Measurements from ENCODE around the gene TAOK3. TPM values are rescaled to one million over a fixed set of nuclear protein-coding genes. Genes with fewer than 3 reads are reported as not detected.

The TAOK3 gene
- total RNA-seq, 2 donors from 2014 or later = 52.2 to 52.5 TPM

DNA sequence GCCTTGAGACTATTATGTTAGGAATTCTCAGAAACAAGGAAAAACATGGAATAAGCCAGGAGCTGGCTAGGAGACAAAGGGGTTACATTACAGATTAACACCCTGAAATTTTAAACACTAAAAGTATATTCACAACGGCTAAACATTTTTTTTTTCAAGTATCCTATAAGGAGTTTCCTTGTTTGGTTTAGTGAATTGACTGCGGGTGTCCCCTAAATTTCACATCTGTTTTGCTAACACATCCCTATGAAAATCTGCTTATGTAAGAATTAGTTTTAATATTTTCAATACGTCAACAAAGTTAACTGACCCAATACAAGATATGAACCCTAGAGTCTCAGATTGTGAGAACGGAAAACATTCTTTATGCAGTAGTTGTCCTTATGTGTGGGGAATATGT lies 19.0 kb downstream of the TAOK3 start:
- 80% methylated on average over 4 of the region's 4 CpGs for WGBS
- Histone ChIP-seq H3K27me3 (replicated peaks; ENCODE audit: insufficient read depth) (no peaks in the 10 kb centered on the region), H3K4me3 (no peak overlapping the region), H3K4me1 (replicated peaks) (peaks cover 7% of the 10 kb centered on the region), H3K27ac (no peak overlapping the region), H3K36me3 (no peaks in the 10 kb centered on the region), H3K9me3 (no peaks in the 10 kb centered on the region)
- TF ChIP-seq, protein P1, sequence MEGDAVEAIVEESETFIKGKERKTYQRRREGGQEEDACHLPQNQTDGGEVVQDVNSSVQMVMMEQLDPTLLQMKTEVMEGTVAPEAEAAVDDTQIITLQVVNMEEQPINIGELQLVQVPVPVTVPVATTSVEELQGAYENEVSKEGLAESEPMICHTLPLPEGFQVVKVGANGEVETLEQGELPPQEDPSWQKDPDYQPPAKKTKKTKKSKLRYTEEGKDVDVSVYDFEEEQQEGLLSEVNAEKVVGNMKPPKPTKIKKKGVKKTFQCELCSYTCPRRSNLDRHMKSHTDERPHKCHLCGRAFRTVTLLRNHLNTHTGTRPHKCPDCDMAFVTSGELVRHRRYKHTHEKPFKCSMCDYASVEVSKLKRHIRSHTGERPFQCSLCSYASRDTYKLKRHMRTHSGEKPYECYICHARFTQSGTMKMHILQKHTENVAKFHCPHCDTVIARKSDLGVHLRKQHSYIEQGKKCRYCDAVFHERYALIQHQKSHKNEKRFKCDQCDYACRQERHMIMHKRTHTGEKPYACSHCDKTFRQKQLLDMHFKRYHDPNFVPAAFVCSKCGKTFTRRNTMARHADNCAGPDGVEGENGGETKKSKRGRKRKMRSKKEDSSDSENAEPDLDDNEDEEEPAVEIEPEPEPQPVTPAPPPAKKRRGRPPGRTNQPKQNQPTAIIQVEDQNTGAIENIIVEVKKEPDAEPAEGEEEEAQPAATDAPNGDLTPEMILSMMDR (IDR thresholded peaks at IDR 0.05) = no peak
- TF ChIP-seq POLR2A (IDR thresholded peaks at IDR 0.05) = no peak
- TF ChIP-seq POLR2AphosphoS5 (IDR thresholded peaks at IDR 0.05) = no peak
- DNase-seq (ENCODE audit: low spot score) = no peak
- intact Hi-C loops (cut with DNase I) = no loop called here

DNA sequence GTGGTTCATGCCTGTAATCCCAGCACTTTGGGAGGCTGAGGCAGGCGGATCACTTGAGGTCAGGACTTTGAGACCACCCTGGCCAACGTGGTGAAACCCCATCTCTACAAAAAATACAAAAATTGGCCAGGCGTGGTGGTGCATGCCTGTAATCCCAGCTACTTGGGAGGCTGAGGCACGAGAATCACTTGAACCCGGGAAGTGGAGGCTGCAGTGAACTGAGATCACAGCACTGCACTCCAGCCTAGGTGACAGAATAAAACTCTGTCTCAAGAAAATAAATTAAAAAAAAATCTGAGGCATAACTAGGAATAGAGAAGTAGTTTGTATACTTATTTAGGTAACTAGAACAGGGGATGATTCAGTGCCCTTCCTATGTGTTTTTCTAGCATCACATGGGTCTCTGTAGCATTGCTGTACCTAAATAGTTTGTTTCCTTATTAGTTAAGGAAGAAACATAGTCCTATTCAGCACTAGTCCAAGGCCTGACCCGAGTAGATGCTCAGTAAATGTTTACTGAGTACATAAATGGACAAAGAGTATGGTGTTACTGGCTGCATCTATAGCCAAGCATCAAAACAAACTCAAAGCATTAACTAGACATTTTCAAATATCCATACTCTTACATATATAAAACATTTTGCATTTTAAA lies 21.7 kb downstream of the TAOK3 start:
- WGBS = 84% methylated on average over 6 of the region's 6 CpGs
- intact Hi-C loops (cut with DNase I) = no loop called here

DNA sequence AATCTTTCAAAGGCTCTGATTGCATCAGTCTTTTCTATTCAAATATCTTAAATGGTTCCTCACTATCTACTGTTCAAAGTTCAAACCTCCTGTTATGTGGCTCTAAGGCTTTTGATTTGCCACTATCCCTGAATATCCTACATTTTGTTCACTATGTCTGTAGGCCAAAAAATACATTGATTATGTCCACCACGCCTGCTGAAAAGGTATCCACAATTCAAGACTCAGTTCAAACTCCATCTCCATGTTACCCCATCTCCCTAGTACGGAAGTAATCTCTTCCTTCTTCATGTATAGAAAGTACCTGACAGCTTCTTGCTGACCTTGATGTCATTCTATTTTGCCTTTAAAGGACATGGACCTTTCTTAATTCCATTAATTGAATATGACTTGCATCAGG lies 24.8 kb downstream of the TAOK3 start:
- TF ChIP-seq, protein P1 (IDR thresholded peaks at IDR 0.05) = no peak
- TF ChIP-seq POLR2A (IDR thresholded peaks at IDR 0.05) (no peak), POLR2AphosphoS5 (IDR thresholded peaks at IDR 0.05) (no peak)
- H3K36me3 ChIP-seq = no peaks in the 10 kb centered on the region
- H3K27ac ChIP-seq = no peak overlapping the region
- H3K4me1 ChIP-seq (replicated peaks) = no peaks in the 10 kb centered on the region
- 94% methylated on average over 2 of the region's 2 CpGs for WGBS
- intact Hi-C loops (cut with DNase I) = no loop called here
- H3K4me3 ChIP-seq = no peak overlapping the region
- H3K27me3 ChIP-seq (replicated peaks; ENCODE audit: insufficient read depth) = no peaks in the 10 kb centered on the region
- no peak for DNase-seq (ENCODE audit: low spot score)
- H3K9me3 ChIP-seq = no peaks in the 10 kb centered on the region

More for the DNA sequence above, 21.7 kb downstream of the TAOK3 start:
- TF ChIP-seq, protein P1 (IDR thresholded peaks at IDR 0.05) = no peak
- TF ChIP-seq POLR2AphosphoS5 (IDR thresholded peaks at IDR 0.05) (no peak), POLR2A (IDR thresholded peaks at IDR 0.05) (no peak)
- no peaks in the 10 kb centered on the region for H3K27me3 ChIP-seq (replicated peaks; ENCODE audit: insufficient read depth)
- no peak overlapping the region for H3K4me3 ChIP-seq
- no peaks in the 10 kb centered on the region for H3K4me1 ChIP-seq (replicated peaks)
- H3K27ac ChIP-seq = no peak overlapping the region
- H3K36me3 ChIP-seq = no peaks in the 10 kb centered on the region
- DNase-seq (ENCODE audit: low spot score) = no peak
- H3K9me3 ChIP-seq = no peaks in the 10 kb centered on the region

DNA sequence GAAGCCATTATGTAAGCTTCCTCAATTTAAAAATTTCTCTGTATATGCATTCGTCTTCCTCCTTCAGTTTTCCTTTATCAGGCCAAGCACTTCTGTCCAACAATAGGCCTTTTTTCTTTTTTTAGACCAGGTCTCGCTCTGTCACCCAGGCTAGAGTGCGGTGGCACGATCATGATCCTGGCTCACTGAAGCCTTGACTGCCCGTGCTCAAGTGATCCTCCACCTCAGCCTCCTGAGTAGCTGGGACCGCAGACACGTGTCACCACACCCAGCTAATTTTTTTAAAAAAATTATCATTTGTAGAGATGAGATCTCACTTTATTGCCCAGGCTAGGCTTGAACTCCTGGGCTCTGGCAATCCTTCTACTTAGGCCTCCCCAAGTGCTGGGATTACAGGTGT lies 25.8 kb downstream of the TAOK3 start:
- Histone ChIP-seq H3K4me3 (no peak overlapping the region), H3K27me3 (replicated peaks; ENCODE audit: insufficient read depth) (no peaks in the 10 kb centered on the region), H3K27ac (no peak overlapping the region), H3K9me3 (no peaks in the 10 kb centered on the region), H3K4me1 (replicated peaks) (no peaks in the 10 kb centered on the region), H3K36me3 (no peaks in the 10 kb centered on the region)
- WGBS = 83% methylated on average over 7 of the region's 7 CpGs
- DNase-seq (ENCODE audit: low spot score) = no peak
- intact Hi-C loops (cut with DNase I) = no loop called here
- TF ChIP-seq POLR2A (IDR thresholded peaks at IDR 0.05) (no peak), POLR2AphosphoS5 (IDR thresholded peaks at IDR 0.05) (no peak)
- TF ChIP-seq, protein P1 (IDR thresholded peaks at IDR 0.05) = no peak

DNA sequence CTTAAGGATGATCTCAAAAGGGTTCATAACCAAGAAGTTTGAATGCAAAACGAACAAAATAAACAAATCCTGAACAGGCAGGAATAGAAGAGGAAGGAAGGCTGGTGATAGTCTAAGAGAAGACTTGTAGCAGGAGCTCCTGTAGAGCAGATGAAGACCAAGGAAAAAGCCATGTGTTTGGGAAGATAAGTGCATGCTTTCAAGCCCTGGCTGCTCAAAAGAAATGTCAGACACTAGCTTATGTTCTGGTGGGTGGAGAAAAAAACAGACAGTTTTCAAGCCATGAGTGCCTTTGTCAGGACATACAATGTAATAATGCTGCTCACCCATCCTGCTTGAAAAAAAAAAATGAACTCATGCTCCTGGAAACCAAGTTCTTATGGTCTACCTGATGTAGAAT lies 27.4 kb downstream of the TAOK3 start:
- Histone ChIP-seq H3K36me3 (no peaks in the 10 kb centered on the region), H3K4me3 (no peak overlapping the region), H3K27me3 (replicated peaks; ENCODE audit: insufficient read depth) (no peaks in the 10 kb centered on the region), H3K4me1 (replicated peaks) (no peaks in the 10 kb centered on the region), H3K9me3 (no peaks in the 10 kb centered on the region), H3K27ac (no peak overlapping the region)
- 56% methylated on average over 1 of the region's 1 CpG for WGBS
- intact Hi-C loops (cut with DNase I) = no loop called here
- no peak for DNase-seq (ENCODE audit: low spot score)
- TF ChIP-seq POLR2AphosphoS5 (IDR thresholded peaks at IDR 0.05) (no peak), POLR2A (IDR thresholded peaks at IDR 0.05) (no peak)
- TF ChIP-seq, protein P1 (IDR thresholded peaks at IDR 0.05) = no peak

Measured in prostate gland (tissue), 2 donors.